Subcutaneous preadipocyte (primary cell): Measurements from ENCODE around the gene GLYATL2. TPM values are rescaled to one million over a fixed set of nuclear protein-coding genes. Genes with fewer than 3 reads are reported as not detected.

Experiments
- total RNA-seq: library from RNA; depleted of rRNA; stranded (reverse); fragments of >200 nt; gene quantifications from 2 replicates; pipeline ENCODE4 v1.2.3, GENCODE V29; 2012

Gene GLYATL2, protein sequence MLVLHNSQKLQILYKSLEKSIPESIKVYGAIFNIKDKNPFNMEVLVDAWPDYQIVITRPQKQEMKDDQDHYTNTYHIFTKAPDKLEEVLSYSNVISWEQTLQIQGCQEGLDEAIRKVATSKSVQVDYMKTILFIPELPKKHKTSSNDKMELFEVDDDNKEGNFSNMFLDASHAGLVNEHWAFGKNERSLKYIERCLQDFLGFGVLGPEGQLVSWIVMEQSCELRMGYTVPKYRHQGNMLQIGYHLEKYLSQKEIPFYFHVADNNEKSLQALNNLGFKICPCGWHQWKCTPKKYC
- 0.73 and 0.98 TPM in 2 replicates for total RNA-seq

GRCh38 chr11:58844361-58845005 lies at the start of gene GLYATL2:
GLYATL2 (minus strand) TSS chr11:58844704; CDS start chr11:58839612, 5,092 bp downstream.

Other genes with a start within 250 kb of the GLYATL2 start
- 1.8 and 2.9 TPM in 2 replicates for gene CNTF, start 222.0 kb downstream of the GLYATL2 start, total RNA-seq
- not detected in 2 replicates for gene GLYAT, start 112.8 kb downstream of the GLYATL2 start, total RNA-seq
- 0.98 and 3.3 TPM in 2 replicates for gene GLYATL1, start 94.8 kb upstream of the GLYATL2 start, total RNA-seq
- gene GLYATL1B, start 241.6 kb upstream of the GLYATL2 start, total RNA-seq, result not detected in 2 replicates